Sigmoid colon (tissue), 7 donors: Measurements from ENCODE around the gene SAMD4A. TPM values are rescaled to one million over a fixed set of nuclear protein-coding genes. Genes with fewer than 3 reads are reported as not detected.

Experiments
- DNase-seq: peaks from one replicate; pipeline ENCODE4 v3.0.0-alpha.2; 2019
- H3K27ac ChIP-seq, 4 donors: fragments of 200-600 bp; sonication (generic); one replicate each; pipeline ENCODE4 v1.5.1; 2016 to 2019; ENCODE audit warnings: mild to moderate bottlenecking in 1 of 4
- H3K27me3 ChIP-seq, 3 donors: fragments of 200-600 bp; sonication (generic); one replicate each; pipeline ENCODE4 v1.5.1; 2019; ENCODE audit warnings: mild to moderate bottlenecking in 1 of 3
- H3K36me3 ChIP-seq, 4 donors: fragments of 200-600 bp; sonication (generic); one replicate each; pipeline ENCODE4 v1.5.1; 2016 to 2019
- H3K4me1 ChIP-seq, 4 donors: fragments of 200-600 bp; sonication (generic); one replicate each; pipeline ENCODE4 v1.5.1; 2017 to 2019
- H3K4me3 ChIP-seq, 4 donors: fragments of 200-600 bp; sonication (generic); one replicate each; pipeline ENCODE4 v1.5.1; 2017 to 2019; ENCODE audit warnings: mild to moderate bottlenecking in 2 of 4, moderate library complexity in 1 of 4
- H3K9me3 ChIP-seq, 4 donors: fragments of 200-600 bp in 3 of 4; sonication (generic) in 3 of 4; one replicate each; pipeline versions ENCODE4 v1.5.1 to v1.6.1; 2013 to 2019
- CTCF ChIP-seq, 4 experiments: fragments of 450-650 bp in 3 of 4; fragments of 200-600 bp in 1 of 4; IDR thresholded peaks; one replicate each; pipeline ENCODE4 v1.5.1; 2016 to 2019; ENCODE audit warnings: antibody characterized with exemption in 4 of 4, mild to moderate bottlenecking in 3 of 4, moderate library complexity in 2 of 4
- EP300 ChIP-seq, 4 donors: sonication (generic); formaldehyde crosslinking; IDR thresholded peaks; one replicate each; pipeline ENCODE4 v1.6.1; 2017; ENCODE audit warnings: antibody characterized with exemption in 4 of 4
- POLR2A ChIP-seq, 2 donors: fragments of 450-650 bp; IDR thresholded peaks; one replicate each; pipeline ENCODE4 v1.6.1; 2016; ENCODE audit warnings: antibody characterized with exemption in 2 of 2, mild to moderate bottlenecking in 2 of 2, moderate library complexity in 2 of 2
- POLR2AphosphoS5 ChIP-seq, 4 donors: sonication (generic); formaldehyde crosslinking; IDR thresholded peaks; one replicate each; pipeline ENCODE4 v1.6.1; 2017; ENCODE audit warnings: antibody characterized with exemption in 4 of 4
- WGBS, 2 donors: extraction: QIAGEN DNeasy Blood & Tissue Kit; methylation state at CpG; one replicate each; pipeline ENCODE4 v1.1.7; 2013; 5-methylcytosine and 5-hydroxymethylcytosine counted together
- intact Hi-C: fragments of 100-400 bp; cut with DNase I; formaldehyde crosslinking; loops from one replicate; pipeline ENCODE4 v1.15.1; 2023
- polyA plus RNA-seq, 3 donors: library from polyadenylated mRNA; stranded (reverse); fragments of 200-250 nt; gene quantifications; one replicate each; pipeline ENCODE4 v1.2.3, GENCODE V29; 2013
- total RNA-seq, 4 donors: library from RNA; depleted of rRNA; stranded (reverse); fragments of >200 nt; gene quantifications; one replicate each; pipeline ENCODE4 v1.1.0, GENCODE V29; 2016
- donor health status: healthy with polysubstance abuse.
- donor health status: Bipolar disorder and iron deficiency.
- donor health status: healthy.

The SAMD4A gene
- total and polyA plus RNA-seq, 7 donors, result 4.2 to 135 (median 79.8) TPM

GRCh38 chr14:54769951-54770863 is 203.3 kb downstream of the SAMD4A start:
- no peaks in the 10 kb centered on the region for H3K9me3 ChIP-seq
- no peak for DNase-seq
- H3K27ac ChIP-seq, result peak overlapping the region; percentile 39 to 91 (median 87)
- 91 to 93% methylated on average over 14 of the region's 14 CpGs for WGBS, 2 donors
- TF ChIP-seq POLR2A (IDR thresholded peaks at IDR 0.05) (no peak), POLR2AphosphoS5 (IDR thresholded peaks at IDR 0.05) (peak in 1 of 4 donors; percentile 39), EP300 (IDR thresholded peaks at IDR 0.05) (peak in 1 of 4 donors; percentile 21)
- H3K4me1 ChIP-seq, result peaks cover 0 to 50% (median 41%) of the 10 kb centered on the region in 4 donors
- intact Hi-C loops, result loop anchor here (5.0 kb wide), 1 partner anchor 263 kb away; the partner anchor contains the start of gene CGRRF1
- H3K27me3 ChIP-seq, result no peaks in the 10 kb centered on the region
- H3K4me3 ChIP-seq, result no peak overlapping the region
- H3K36me3 ChIP-seq, result peaks cover 8 to 44% (median 22%) of the 10 kb centered on the region in 4 donors

- 73 to 93% methylated on average over 6 of the region's 6 CpGs for WGBS, 2 donors
- intact Hi-C loops, result loop anchor here (2.0 to 5.0 kb wide), 3 partner anchors 41 to 264 kb away; partner anchors contain the start of gene CGRRF1
- Histone ChIP-seq H3K27ac (peak overlapping the region; percentile 78 to 91 (median 87)), H3K36me3 (peaks cover 0 to 36% (median 16%) of the 10 kb centered on the region in 4 donors), H3K27me3 (no peaks in the 10 kb centered on the region), H3K4me3 (no peak overlapping the region), H3K9me3 (no peaks in the 10 kb centered on the region), H3K4me1 (peaks cover 0 to 63% (median 50%) of the 10 kb centered on the region in 4 donors)
- DNase-seq, result peak; percentile 66
- no peak for TF ChIP-seq POLR2AphosphoS5 (IDR thresholded peaks at IDR 0.05)
- TF ChIP-seq POLR2A (IDR thresholded peaks at IDR 0.05), result no peak
- no peak for TF ChIP-seq EP300 (IDR thresholded peaks at IDR 0.05)
- TF ChIP-seq CTCF (IDR thresholded peaks at IDR 0.05), result no peak
These were observed 204.6 kb downstream of the SAMD4A start for GRCh38 chr14:54771411-54772027.

- Histone ChIP-seq H3K4me3 (no peak overlapping the region), H3K27me3 (no peaks in the 10 kb centered on the region), H3K36me3 (peaks cover 0 to 34% (median 14%) of the 10 kb centered on the region in 4 donors), H3K4me1 (peaks cover 0 to 71% (median 52%) of the 10 kb centered on the region in 4 donors), H3K27ac (peak overlapping the region; percentile 78 to 91 (median 87)), H3K9me3 (no peaks in the 10 kb centered on the region)
- 83 to 84% methylated on average over 7 of the region's 7 CpGs for WGBS, 2 donors
- intact Hi-C loops, result loop anchor here (2.0 to 5.0 kb wide), 3 partner anchors 42 to 265 kb away; partner anchors contain the start of gene CGRRF1
- DNase-seq, result no peak
- peak in 1 of 4 donors; percentile 36 for TF ChIP-seq EP300 (IDR thresholded peaks at IDR 0.05)
- no peak for TF ChIP-seq CTCF (IDR thresholded peaks at IDR 0.05)
- no peak for TF ChIP-seq POLR2A (IDR thresholded peaks at IDR 0.05)
- TF ChIP-seq POLR2AphosphoS5 (IDR thresholded peaks at IDR 0.05), result no peak
These were observed 205.5 kb downstream of the SAMD4A start for GRCh38 chr14:54772451-54772881.

- TF ChIP-seq POLR2A (IDR thresholded peaks at IDR 0.05), result no peak
- TF ChIP-seq POLR2AphosphoS5 (IDR thresholded peaks at IDR 0.05), result peak; percentile 65 to 93 (median 76)
- peak; percentile 24 to 96 (median 47) for TF ChIP-seq EP300 (IDR thresholded peaks at IDR 0.05)
- TF ChIP-seq CTCF (IDR thresholded peaks at IDR 0.05), result peak; percentile 53 to 91 (median 71)
- Histone ChIP-seq H3K4me3 (no peak overlapping the region), H3K4me1 (peaks cover 0 to 71% (median 52%) of the 10 kb centered on the region in 4 donors), H3K36me3 (peaks cover 0 to 35% (median 15%) of the 10 kb centered on the region in 4 donors), H3K27ac (peak overlapping the region; percentile 78 to 91 (median 87)), H3K27me3 (no peaks in the 10 kb centered on the region), H3K9me3 (no peaks in the 10 kb centered on the region)
- 11 to 19% methylated on average over 19 of the region's 19 CpGs for WGBS, 2 donors
- intact Hi-C loops, result loop anchor here (1.0 to 5.0 kb wide), 4 partner anchors 43 to 266 kb away; partner anchors contain the start of gene CGRRF1
- peak; percentile 96 for DNase-seq
These were observed 206.5 kb downstream of the SAMD4A start for GRCh38 chr14:54773171-54774006.
